T-helper 9 cell (primary cell): Measurements from ENCODE around the gene MEF2B.
A peak's percentile ranks its signal among the peaks of the same experiment; 100 is the strongest.
"Not testable (repeated sequence)": the region's sequence is repeated elsewhere in the genome, so short reads cannot be mapped to it uniquely, and the experiment has no call there.

ENCODE experiments used
- DNase-seq: peaks from one replicate; pipeline ENCODE4 v3.0.0-alpha.2; 2020

Gene MEF2B

DNA sequence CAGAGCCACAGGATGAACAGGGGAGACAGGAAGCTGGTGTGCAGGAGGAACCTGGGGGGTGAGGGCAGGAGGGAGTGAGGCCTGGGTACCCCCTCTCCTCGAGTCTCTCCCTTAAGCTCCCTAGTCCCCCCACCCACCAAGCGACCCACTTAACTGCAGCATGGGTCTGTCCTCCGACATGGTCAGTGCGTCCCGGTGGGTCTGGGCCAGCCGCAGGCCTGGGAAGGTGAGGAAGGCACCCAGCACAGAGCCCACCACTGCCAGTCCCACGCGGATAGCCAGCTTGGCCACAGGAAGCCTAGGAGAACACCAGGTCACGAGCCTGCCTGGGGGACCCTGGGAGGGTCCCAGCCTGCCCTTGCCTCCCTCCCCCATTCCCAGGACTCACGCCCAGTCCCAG is 48.7 kb downstream of the MEF2B start:
- no peak for DNase-seq

GRCh38 chr19:19120308-19121231 is 49.5 kb downstream of the MEF2B start:
- DNase-seq = no peak

GRCh38 chr19:19119325-19120237 is 50.5 kb downstream of the MEF2B start:
- DNase-seq = no peak

DNA sequence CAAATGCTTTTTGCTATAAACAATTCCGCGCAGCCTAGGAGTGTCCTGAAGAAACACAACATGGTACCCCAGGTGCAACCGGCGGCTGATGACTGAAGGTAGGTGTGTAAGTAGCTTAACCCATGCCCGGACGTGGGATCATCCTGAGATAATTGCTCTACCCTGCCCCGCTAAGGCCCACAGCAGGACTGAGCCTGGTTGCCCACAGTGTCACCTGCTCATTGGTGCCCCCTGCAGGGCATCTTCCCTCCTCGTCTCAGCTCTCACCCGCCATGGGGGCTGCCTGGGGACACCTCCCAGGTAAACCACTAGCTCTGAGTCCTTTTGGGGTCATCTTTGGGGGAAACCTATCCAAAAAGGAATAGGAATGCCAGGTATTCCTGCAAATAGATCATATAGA is 54.1 kb downstream of the MEF2B start:
- DNase-seq = peak; percentile 46

GRCh38 chr19:19113040-19113626 is 56.9 kb downstream of the MEF2B start:
- no peak for DNase-seq

GRCh38 chr19:19111967-19112580 is 58.0 kb downstream of the MEF2B start:
- DNase-seq = no peak

GRCh38 chr19:19111136-19111835 is 58.8 kb downstream of the MEF2B start:
- DNase-seq = no peak

DNA sequence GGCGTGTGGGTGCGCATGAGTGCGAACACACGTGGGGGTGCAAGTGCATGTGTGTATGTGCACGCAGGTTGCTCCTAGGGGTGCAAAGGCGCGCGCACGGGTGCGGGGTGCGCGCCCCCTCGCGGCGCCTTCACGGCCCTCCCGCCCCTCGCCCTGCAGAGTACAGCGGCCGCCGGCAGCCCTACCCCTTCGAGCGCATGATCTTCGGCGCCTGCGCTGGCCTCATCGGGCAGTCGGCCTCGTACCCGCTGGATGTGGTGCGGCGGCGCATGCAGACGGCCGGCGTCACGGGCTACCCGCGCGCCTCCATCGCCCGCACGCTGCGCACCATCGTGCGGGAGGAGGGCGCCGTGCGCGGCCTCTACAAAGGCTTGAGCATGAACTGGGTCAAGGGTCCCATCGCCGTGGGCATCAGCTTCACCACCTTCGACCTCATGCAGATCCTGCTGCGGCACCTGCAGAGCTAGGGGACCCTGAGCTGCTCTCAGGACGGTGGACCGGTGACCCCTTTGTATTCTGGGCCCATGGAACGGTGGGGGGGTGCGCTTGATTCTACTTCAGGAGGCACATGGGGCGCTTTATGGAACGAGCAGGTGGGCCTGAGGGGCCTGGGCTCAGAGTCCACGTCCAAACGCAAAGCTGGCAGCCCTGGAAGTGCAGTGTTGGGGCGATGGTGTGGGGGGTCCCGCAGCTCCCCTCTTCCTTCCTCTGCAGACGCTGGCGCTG is 59.5 kb downstream of the MEF2B start:
- no peak for DNase-seq

DNA sequence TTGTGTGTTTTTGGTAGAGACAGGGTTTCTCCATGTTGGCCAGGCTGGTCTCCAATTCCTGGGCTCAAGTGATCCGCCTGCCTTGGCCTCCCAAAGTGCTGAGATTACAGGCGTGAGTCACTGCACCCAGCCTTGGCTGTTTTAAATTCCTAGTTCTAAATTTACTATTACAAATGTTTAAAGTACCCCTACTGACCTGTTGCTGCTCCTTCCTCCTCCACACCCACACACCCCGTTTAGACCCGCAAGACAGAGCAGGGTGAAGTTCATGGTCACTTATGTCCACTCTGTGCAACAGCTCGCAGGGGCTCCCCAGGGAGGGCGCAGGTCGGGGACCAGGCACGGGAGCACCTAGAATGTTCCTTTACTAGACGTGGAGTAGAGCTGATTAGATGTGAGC is 60.5 kb downstream of the MEF2B start:
- DNase-seq = no peak

GRCh38 chr19:19107654-19108053 is 62.4 kb downstream of the MEF2B start:
- no peak for DNase-seq

- DNase-seq = not testable (repeated sequence)
Observed at GRCh38 chr19:19106938-19107337, 63.1 kb downstream of the MEF2B start.

DNA sequence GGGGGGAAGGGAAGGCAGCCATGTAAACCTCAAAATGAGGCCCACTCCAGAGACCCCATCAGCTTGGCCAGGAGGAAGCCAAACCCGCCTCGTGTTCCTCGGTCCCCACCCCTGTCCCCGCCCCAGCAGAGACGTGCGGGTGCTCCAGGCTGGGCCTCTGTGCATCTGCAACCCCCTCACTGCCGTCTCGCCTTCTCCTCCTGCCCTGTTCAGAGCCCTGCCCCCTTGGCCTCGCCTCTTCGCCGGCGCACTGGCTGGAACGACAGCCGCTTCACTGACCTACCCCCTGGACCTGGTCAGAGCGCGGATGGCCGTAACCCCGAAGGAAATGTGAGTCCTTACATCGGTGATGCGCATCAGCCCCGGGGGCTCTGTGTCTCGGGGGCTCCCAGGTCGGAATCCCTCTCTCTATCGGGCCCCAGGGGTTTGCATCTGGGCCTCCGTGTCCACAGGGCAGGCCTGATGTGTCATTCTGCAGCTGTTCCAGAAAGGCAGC is 64.0 kb downstream of the MEF2B start:
- DNase-seq = no peak

- no peak for DNase-seq
Observed at GRCh38 chr19:19105365-19106055, 64.6 kb downstream of the MEF2B start.

DNA sequence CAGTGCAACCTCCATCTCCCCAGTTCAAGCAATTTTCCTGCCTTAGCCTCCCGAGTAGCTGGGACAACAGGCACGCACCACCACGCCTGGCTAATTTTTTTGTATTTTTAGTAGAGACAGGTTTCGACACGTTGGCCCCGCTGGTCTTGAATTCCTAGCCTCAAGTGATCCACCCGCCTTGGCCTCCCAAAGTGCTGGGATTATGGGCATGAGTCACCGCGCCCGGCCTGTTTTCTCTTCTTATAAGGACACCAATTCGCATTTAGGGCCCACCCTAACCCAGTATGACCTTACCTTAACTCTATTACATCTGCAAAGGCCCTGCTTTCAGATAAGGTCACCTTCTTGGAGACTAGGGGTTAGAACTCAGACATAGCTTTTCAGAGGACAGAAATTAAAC is 66.9 kb downstream of the MEF2B start:
- DNase-seq = no peak

DNA sequence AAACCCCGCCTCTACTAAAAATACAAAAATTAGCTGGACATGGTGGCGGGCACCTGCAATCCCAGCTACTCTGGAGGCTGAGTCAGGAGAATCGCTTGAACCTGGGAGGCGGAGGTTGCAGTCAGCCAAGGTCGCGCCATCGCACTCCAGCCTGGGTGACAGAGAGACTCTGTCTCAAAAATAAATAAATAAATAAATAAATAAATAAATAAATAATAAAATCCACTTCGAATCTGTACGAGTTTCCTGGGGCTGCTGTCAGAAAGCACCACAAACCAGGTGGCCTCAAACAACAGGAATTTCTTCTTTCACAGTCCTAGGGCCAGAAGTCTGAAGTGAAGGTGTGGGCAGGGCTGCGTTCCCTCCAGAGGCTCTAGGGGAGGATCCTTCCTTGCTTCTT is 67.5 kb downstream of the MEF2B start:
- not testable (repeated sequence) for DNase-seq

DNA sequence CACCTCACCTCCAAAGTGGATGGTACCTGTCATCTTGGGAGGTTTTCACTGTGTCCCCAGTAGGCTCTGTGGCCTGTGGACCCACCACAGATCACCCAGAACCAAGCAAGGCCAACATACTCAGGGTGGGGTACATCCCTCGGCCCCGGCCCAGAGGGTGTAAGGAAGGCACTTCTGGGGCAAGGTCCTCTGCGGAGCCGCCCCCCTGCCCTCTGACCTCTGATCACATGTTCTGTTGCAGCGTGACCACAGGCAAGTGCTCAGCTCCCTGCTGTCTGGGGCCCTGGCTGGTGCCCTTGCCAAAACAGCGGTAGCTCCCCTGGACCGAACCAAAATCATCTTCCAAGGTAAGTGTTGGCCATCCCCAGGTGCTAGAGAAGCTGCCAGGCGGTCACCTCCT is 68.5 kb downstream of the MEF2B start:
- no peak for DNase-seq

DNA sequence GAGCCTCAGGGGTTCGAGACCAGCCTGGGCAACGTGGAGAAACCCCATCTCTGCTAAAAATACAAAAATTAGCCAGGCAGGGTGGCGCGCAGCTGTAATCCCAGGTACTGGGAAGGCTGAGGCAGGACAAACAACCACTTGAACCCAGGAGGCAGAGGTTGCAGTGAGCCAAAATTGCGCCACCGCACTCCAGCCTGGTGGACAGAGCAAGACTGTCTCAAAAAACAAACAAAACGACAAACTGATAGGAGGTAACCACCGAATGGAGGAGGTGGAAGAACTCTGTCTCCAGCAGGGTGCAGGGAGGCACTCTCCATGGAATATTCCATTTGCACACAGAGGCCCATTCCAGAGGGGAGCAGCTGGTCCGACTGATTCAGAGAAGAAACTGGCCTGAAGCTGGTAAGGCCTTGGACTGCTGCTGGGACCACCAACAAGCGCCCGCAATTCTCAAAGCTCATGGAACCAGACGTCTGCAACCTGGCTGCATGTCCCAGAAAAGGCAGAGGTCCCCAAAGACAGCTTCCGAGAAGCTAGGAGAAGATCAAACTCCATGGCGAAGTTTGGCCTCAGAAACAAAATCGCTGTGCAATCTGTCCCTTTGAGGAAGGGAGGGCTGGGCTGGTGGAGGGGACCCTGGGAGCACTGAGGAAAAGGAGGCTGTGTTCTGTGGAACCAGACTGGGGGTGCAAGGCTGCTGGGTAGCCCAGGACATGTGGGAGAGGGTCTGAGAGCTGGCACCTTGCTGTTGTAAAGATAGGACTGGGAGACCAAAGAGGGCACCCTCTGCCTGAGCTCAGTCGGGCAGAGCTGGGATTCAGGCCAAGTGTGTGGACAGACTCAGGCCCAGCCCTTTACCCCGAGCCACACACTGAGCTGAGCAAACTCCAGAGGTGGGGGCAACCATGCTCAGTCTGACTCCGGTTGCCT is 71.1 kb downstream of the MEF2B start:
- no peak for DNase-seq

DNA sequence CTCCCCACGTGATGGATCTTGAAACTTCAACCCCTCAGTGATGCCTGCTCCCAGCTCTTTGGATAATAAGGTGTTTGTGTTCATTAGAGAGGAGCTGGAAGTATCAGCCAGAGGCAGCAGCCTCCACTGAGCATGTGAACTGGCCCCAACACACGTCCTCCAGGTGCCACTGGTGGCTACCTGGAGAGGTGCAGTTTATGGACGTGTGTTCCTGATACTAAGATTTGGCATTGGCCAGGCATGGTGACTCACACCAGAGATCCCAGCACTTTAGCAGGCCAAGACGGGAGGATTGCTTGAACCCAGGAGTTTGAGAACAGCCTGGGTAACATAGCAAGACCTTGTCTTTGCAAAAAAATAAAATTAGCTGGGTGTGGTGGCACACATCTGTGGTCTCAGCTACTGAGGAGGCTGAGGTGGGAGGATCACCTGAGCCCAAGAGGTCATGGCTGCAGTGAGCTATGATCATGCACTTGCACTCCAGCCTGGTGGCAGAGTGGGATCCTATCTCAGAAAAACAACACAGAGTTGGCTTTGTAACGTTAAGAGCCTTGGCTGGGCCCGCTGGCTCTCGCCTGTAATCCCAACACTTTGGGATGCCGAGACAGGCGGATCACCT is 71.9 kb downstream of the MEF2B start:
- no peak for DNase-seq
